B cell (primary cell): ENCODE results near the gene NKAIN2. TPM values are rescaled to one million over a fixed set of nuclear protein-coding genes. Genes with fewer than 3 reads are reported as not detected.

Source experiments
- ATAC-seq: fragments of 200-7000 bp; cut with Tn5 transposase; one replicate; pipeline ENCODE4 v1.10.0; 2021; ENCODE audit warnings: low read depth, mild to moderate bottlenecking, moderate number of reproducible peaks, moderate library complexity
- CTCF ChIA-PET: fragments of 350-600 bp; sonication (Branson Sonifier 250); formaldehyde crosslinking; loops from one replicate; lab custom pipeline; 2021; ENCODE audit warnings: antibody characterized with exemption, inconsistent platforms; lab: Charles Lee
- POLR2A ChIA-PET: fragments of 350-600 bp; sonication (Branson Sonifier 250); formaldehyde crosslinking; loops from one replicate; lab custom pipeline; 2021; ENCODE audit warnings: antibody characterized with exemption; lab: Charles Lee
- DNase-seq: peaks from one replicate; pipeline ENCODE4 v3.0.0; 2013
- H2AFZ ChIP-seq: 2 replicates; pipeline ENCODE4 v1.6.1; 2012; ENCODE audit warnings: mild to moderate bottlenecking, low read depth, low read length; ENCODE audit not compliant: insufficient read depth, poor library complexity, severe bottlenecking
- H3K27ac ChIP-seq, 2 donors: 1 replicate in 1 of 2; 2 replicates in 1 of 2; pipeline ENCODE4 v1.5.1; 2012 to 2013; ENCODE audit warnings: low read length in 2 of 2, mild to moderate bottlenecking in 2 of 2, moderate library complexity in 1 of 2
- H3K27me3 ChIP-seq, 4 experiments: fragments of 200-600 bp in 1 of 4; sonication (generic) in 1 of 4; replicated peaks in 1 of 4; 1 replicate in 2 of 4; 2 replicates in 2 of 4; pipeline versions ENCODE4 v1.6.1 to v1.7.0; 2013 to 2016; ENCODE audit warnings: low read length in 3 of 4, mild to moderate bottlenecking in 2 of 4, mixed read lengths in 1 of 4, moderate library complexity in 1 of 4; ENCODE audit not compliant: insufficient read depth in 4 of 4, control insufficient read depth in 3 of 4; ENCODE audit errors: control extremely low read depth in 1 of 4
- H3K36me3 ChIP-seq, 2 experiments: replicated peaks in 1 of 2; 1 replicate in 1 of 2; 2 replicates in 1 of 2; pipeline versions ENCODE4 v1.6.1 to v1.7.1; 2013; ENCODE audit warnings: low read length in 1 of 2; ENCODE audit not compliant: insufficient read depth in 2 of 2, control insufficient read depth in 1 of 2; ENCODE audit errors: control extremely low read depth in 1 of 2, extremely low read depth in 1 of 2
- H3K4me1 ChIP-seq, 2 donors: fragments of 200-600 bp in 1 of 2; sonication (generic) in 1 of 2; 1 replicate in 1 of 2; 2 replicates in 1 of 2; pipeline versions ENCODE4 v1.5.1 to v1.6.1; 2013 to 2017; ENCODE audit warnings: low read length in 2 of 2; ENCODE audit not compliant: control insufficient read depth in 2 of 2, insufficient read depth in 2 of 2
- H3K4me2 ChIP-seq: replicated peaks from 2 replicates; pipeline ENCODE3; 2012; ENCODE audit warnings: mild to moderate bottlenecking, low read depth, low read length; ENCODE audit not compliant: poor library complexity, severe bottlenecking
- H3K4me3 ChIP-seq, 5 experiments: fragments of 200-600 bp in 1 of 5; sonication (generic) in 1 of 5; 1 replicate in 3 of 5; 2 replicates in 2 of 5; pipeline versions ENCODE4 v1.5.1 to v1.7.0; 2011 to 2016; ENCODE audit warnings: low read length in 4 of 5, mild to moderate bottlenecking in 4 of 5, low read depth in 2 of 5, control low read depth in 1 of 5, moderate library complexity in 1 of 5; ENCODE audit not compliant: insufficient read depth in 1 of 5; ENCODE audit errors: control extremely low read depth in 1 of 5, extremely low read depth in 1 of 5
- H3K79me2 ChIP-seq: fragments of 200-600 bp; sonication (generic); one replicate; pipeline ENCODE4 v1.6.0; 2016; ENCODE audit warnings: low read length; ENCODE audit not compliant: control insufficient read depth, insufficient read depth
- H3K9ac ChIP-seq: fragments of 200-600 bp; sonication (generic); 2 replicates; pipeline ENCODE4 v1.6.1; 2017; ENCODE audit warnings: mild to moderate bottlenecking, low read length, moderate library complexity
- H3K9me3 ChIP-seq, 3 donors: one replicate each; pipeline versions ENCODE4 v1.6.1 to v1.7.1; 2013; ENCODE audit warnings: low read length in 2 of 3; ENCODE audit not compliant: control insufficient read depth in 2 of 3, insufficient read depth in 1 of 3; ENCODE audit errors: control extremely low read depth in 1 of 3
- H4K20me1 ChIP-seq: 2 replicates; pipeline ENCODE4 v1.6.0; 2012; ENCODE audit warnings: mild to moderate bottlenecking, low read length; ENCODE audit not compliant: insufficient read depth, control insufficient read depth, poor library complexity, severe bottlenecking
- H3K27ac Mint-ChIP-seq: one replicate; pipeline ENCODE4 v1.8.0; 2021; ENCODE audit warnings: mixed read lengths
- H3K27me3 Mint-ChIP-seq: one replicate; pipeline ENCODE4 v1.8.0; 2021; ENCODE audit warnings: mixed read lengths
- H3K4me1 Mint-ChIP-seq: one replicate; pipeline ENCODE4 v1.8.0; 2021; ENCODE audit warnings: mixed read lengths
- H3K4me3 Mint-ChIP-seq: one replicate; pipeline ENCODE4 v1.8.0; 2021; ENCODE audit warnings: mixed read lengths
- H3K9me3 Mint-ChIP-seq: one replicate; pipeline ENCODE4 v1.8.0; 2022; ENCODE audit warnings: mixed read lengths; ENCODE audit not compliant: insufficient read depth
- EZH2 ChIP-seq: IDR thresholded peaks from 2 replicates; pipeline ENCODE4 v1.6.1; 2012; ENCODE audit warnings: borderline replicate concordance, low read depth, mild to moderate bottlenecking, moderate library complexity, low read length; ENCODE audit not compliant: insufficient read depth, poor library complexity, severe bottlenecking
- WGBS: methylation state at CpG from one replicate; pipeline ENCODE4 v1.1.5; 2013; ENCODE audit warnings: missing lambda C conversion rate; ENCODE audit not compliant: insufficient coverage; 5-methylcytosine and 5-hydroxymethylcytosine counted together
- intact Hi-C: fragments of 100-400 bp; cut with micrococcal nuclease; formaldehyde crosslinking; loops from one replicate; pipeline ENCODE4 v1.10.0; 2022
- polyA plus RNA-seq: library from polyadenylated mRNA; depleted of rRNA; stranded (reverse); fragments of >200 nt; gene quantifications from 2 replicates; pipeline ENCODE4 v1.2.3, GENCODE V29; 2012
- total RNA-seq, 2 donors: library from RNA; stranded (reverse); fragments of 120-200 nt in 1 of 2; gene quantifications; 1 replicate in 1 of 2; 2 replicates in 1 of 2; pipeline versions ENCODE4 v1.2.3 to v1.2.4, GENCODE V29; 2013 to 2022
- TF ChIP-seq, protein P1 (sequence below): fragments of 200-600 bp; IDR thresholded peaks from one replicate; pipeline ENCODE4 v1.8.0; 2022; ENCODE audit warnings: antibody characterized with exemption, mild to moderate bottlenecking

NKAIN2 gene
- total and polyA plus RNA-seq, 2 donors (not counting 1 experiment from before 2014, with no cell fraction given), result not detected

DNA sequence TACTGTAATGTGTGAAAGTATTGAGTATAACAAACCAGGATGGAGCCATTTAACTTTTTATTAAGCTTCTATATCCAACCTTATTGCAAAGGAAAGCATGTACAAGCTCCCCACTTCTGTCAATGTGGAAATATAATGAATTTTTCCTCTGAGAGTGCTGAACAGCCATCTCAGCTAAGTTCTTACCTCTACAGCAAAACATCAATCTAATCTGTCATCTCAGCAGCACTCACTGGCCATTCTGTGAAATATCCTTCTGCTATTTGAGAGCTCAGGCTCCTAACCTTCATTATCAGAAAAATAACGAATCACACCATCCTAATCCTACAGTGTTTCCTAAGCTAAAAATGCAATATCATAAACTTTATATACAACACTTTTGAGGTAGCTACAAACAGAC is 964.6 kb downstream of the NKAIN2 start:
- Mint-ChIP-seq H3K27ac (no peak overlapping the region), H3K4me1 (no peaks in the 10 kb centered on the region), H3K4me3 (no peak overlapping the region), H3K9me3 (no peaks in the 10 kb centered on the region), H3K27me3 (no peaks in the 10 kb centered on the region)
- H3K27me3 ChIP-seq, result no peaks in the 10 kb centered on the region
- H3K36me3 ChIP-seq, result no peaks in the 10 kb centered on the region
- ATAC-seq (no peak), DNase-seq (no peak)
- H3K4me2 ChIP-seq, result no peak overlapping the region
- no peaks in the 10 kb centered on the region for H4K20me1 ChIP-seq
- intact Hi-C loops, result no loop called here
- H3K9ac ChIP-seq, result no peak overlapping the region
- no peaks in the 10 kb centered on the region for H3K9me3 ChIP-seq
- TF ChIP-seq, protein P1, sequence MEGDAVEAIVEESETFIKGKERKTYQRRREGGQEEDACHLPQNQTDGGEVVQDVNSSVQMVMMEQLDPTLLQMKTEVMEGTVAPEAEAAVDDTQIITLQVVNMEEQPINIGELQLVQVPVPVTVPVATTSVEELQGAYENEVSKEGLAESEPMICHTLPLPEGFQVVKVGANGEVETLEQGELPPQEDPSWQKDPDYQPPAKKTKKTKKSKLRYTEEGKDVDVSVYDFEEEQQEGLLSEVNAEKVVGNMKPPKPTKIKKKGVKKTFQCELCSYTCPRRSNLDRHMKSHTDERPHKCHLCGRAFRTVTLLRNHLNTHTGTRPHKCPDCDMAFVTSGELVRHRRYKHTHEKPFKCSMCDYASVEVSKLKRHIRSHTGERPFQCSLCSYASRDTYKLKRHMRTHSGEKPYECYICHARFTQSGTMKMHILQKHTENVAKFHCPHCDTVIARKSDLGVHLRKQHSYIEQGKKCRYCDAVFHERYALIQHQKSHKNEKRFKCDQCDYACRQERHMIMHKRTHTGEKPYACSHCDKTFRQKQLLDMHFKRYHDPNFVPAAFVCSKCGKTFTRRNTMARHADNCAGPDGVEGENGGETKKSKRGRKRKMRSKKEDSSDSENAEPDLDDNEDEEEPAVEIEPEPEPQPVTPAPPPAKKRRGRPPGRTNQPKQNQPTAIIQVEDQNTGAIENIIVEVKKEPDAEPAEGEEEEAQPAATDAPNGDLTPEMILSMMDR, result no peak
- no peak for TF ChIP-seq EZH2
- no peak overlapping the region for H3K27ac ChIP-seq
- no peak overlapping the region for H3K4me3 ChIP-seq
- no peaks in the 10 kb centered on the region for H3K79me2 ChIP-seq
- CTCF ChIA-PET, result no interaction called here
- H2AFZ ChIP-seq, result no peak overlapping the region
- POLR2A ChIA-PET, result no interaction called here
- H3K4me1 ChIP-seq, result no peaks in the 10 kb centered on the region
- 20% methylated on average over 1 of the region's 1 CpG for WGBS

DNA sequence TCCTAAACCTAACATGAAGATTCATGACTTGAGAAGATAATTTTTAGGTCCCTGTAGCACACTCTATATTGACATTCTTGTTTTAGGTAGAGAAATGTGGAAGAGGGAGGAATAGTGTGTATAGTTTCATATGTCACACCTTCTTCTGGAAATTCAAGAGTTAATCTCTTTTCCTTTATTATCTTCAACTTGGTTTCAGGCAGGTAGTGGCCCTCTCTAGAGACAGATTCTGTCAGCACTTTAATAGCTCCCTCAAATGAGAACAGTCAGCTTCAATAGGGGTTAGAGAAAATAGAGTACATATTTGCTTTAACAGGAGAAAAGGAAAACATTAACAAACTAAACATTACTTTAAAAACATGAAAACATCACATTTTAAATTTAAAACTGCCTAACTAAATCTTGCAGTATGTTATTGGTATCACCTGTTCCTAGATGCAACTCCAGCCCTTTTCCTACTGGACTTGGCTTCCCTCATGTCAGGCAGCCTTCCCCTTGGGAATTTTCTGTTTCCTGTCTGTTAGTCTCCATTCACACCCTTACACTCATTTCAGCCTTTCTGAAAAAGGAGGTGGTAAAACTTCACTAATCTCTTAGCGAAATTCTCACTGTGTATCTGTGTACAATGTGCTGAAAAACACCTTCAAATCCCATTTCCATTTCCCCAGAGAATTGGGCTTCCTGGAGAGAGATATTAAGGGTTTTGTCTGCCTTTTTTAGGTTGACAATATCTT is 966.3 kb downstream of the NKAIN2 start:
- Histone ChIP-seq H3K9me3 (no peaks in the 10 kb centered on the region), H3K4me1 (no peaks in the 10 kb centered on the region), H3K4me3 (no peak overlapping the region), H3K36me3 (no peaks in the 10 kb centered on the region), H3K4me2 (no peak overlapping the region), H3K9ac (no peak overlapping the region), H3K27ac (no peak overlapping the region), H4K20me1 (no peaks in the 10 kb centered on the region), H3K79me2 (no peaks in the 10 kb centered on the region), H2AFZ (no peak overlapping the region), H3K27me3 (no peaks in the 10 kb centered on the region)
- ATAC-seq, result no peak
- POLR2A ChIA-PET, result no interaction called here
- Mint-ChIP-seq H3K27me3 (no peaks in the 10 kb centered on the region), H3K9me3 (no peaks in the 10 kb centered on the region), H3K4me1 (no peaks in the 10 kb centered on the region), H3K27ac (no peak overlapping the region), H3K4me3 (no peak overlapping the region)
- intact Hi-C loops, result no loop called here
- WGBS, result no CpG with 5 or more reads among the region's 1 CpG
- DNase-seq, result no peak
- CTCF ChIA-PET, result no interaction called here
- TF ChIP-seq, protein P1, result no peak
- TF ChIP-seq EZH2, result no peak
